GM19035 (cell line): ENCODE data around the gene GLRA3.
A peak's percentile ranks its signal among the peaks of the same experiment; 100 is the strongest.
"Not testable (repeated sequence)": the region's sequence is repeated elsewhere in the genome, so short reads cannot be mapped to it uniquely, and the experiment has no call there.

Experiments
- ATAC-seq: cut with Tn5 transposase; IDR thresholded peaks from one replicate; pipeline ENCODE4 v1.9.1; 2021; ENCODE audit not compliant: unreplicated experiment

The GLRA3 gene

DNA sequence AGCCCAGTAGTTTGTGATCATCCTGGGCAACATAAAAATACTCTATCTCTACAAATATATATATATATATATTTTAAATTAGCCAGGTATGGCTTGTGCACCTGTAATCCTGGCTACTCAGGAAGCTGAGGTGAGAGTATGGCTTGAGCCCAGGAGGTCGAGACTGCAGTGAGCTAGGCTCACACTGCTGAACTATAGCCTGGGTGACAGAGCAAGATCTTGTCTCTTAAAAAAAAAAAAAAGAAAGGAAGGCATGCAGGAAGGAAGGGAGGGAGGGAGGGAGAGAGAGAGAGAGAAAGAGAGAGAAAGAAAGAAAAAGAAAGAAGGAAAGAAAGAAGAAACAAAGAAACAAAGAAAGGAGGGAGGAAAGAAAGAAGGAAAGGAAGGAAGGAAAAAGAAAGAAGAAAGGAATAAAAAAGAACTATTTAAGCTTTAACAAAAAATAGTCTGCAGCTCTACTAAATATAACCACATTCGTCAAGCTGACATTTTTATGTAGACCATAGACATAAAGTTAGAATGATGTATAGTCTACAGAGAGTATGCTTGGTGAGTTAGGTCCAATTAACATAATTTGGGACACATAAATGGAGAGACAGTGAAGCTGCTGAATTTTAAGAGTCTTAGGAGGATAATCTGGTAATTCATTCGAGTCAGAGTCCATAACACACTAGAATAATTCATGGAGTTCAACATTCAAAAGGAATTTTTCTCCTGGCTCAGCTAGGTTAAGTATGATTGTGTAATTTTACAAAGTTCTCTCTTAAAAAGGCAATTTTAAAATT, 111.9 kb downstream of the GLRA3 start:
- no peak for ATAC-seq

DNA sequence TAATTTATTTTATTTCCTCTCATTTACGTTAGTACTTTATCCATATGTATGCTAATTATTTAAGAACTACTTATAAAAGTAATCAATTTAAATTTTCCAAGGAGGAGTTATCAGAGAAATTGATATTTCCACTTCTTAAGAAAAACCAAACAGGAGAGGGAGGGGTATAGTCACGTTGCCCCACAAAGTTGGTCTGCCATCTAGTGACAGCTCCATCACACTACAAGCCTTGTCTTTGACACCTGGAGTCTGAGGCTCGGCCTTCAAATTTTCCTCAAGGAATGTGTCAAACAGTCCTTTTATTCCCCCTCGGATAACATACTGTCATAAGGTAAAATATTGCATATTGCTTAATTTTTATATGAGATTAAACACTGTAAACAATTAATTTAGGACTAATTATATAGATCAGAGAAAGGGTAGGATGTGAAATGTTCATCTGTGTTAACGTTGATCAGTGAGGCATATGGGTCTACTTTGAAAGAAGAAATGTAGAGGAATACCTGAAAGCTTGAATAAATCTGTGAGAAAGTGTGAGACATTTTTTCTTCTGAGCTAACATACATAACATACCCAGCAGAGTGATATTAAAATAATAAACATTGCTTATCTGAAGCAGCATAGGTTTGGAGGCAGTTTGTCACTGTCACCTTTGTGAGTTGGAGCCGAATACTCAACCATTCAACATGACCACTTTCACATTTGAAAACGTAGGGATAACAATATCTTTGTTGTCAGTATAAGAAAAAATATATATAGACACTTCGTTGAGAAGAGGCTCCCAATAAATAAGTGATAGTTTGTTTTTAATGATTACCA, 114.4 kb downstream of the GLRA3 start:
- ATAC-seq = peak; percentile 95

GRCh38 chr4:174713821-174714220, 115.2 kb downstream of the GLRA3 start:
- no peak for ATAC-seq

DNA sequence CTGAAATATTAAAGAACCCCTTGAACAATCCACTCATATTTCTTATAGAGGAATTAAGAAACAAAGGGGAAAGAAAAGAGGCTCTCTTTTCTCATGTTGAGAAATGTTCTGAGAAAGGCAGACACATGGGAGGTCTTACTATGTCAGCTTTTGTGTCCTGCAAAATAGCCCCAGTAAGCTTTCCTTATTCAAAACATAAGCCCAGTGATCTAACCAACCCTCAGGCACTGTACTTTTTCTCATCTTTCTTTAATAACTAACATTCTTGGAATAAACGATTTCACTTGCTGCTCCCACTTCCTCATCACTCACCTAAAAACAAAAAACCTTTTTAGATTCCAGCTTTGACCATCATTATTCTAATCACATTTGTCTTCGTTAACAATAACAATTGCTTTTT, 115.9 kb downstream of the GLRA3 start:
- ATAC-seq = no peak

DNA sequence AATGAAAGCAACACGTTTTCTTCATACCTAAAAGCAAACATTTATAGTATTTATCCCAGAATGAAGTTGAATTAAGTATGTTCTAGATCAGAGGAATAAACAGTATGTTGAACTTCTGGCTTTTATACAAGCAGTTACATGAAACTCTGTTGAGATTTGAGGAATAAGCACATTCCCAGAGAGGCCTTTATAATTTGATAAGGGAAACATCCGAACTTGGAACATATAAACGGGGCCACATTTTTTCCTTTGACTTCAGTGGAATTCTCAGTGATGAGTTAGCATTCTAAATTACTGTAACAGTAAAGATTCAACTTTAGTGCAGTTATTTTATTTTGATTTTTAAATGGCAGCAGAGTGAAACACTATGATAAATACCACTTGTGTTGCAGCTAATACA, 119.5 kb downstream of the GLRA3 start:
- ATAC-seq = no peak

GRCh38 chr4:174708381-174708780, 120.7 kb downstream of the GLRA3 start:
- no peak for ATAC-seq

DNA sequence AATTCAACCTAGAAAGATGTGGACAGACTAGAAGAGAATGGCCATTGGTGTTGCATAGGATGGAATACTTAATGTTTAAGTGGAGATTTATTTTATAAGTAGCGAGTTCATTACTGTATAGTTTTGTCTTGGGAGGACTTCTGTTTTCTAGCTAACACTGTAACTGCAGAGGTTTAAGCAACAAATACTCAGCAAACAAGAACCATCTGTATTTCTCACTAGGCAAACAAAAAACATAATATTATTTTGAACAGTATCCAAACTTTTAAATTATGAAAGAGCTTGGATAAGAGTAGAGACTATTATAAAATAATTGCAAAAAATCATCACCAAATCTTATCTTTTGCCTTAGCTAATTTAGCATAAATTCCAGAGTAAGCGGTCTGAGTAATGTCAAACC, 121.1 kb downstream of the GLRA3 start:
- no peak for ATAC-seq

- peak; percentile 99 for ATAC-seq
Measured at GRCh38 chr4:174707051-174707676, 121.9 kb downstream of the GLRA3 start.

DNA sequence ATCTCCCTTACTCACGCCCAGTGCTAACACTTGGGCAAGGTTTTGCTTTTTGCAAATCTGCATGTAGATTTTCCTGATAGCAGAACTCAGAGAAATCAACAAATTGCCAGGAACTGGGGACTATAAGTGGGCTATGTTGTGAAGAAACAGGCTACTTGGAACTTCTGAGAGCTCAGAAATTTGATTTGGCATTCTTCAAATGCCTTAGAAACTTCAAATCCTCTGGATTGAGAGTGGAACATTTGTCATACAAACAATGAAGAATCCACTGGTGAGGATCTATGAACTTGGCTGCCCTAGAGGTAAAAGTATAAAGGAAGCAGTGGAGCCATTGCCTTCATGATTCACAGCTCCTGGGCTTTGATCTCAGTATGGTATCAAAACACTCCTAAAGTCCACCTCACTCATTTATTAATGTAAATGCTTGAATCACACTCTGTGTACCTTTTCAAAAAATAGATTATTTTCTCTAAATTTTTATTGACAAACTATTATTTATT, 126.0 kb downstream of the GLRA3 start:
- ATAC-seq = no peak

DNA sequence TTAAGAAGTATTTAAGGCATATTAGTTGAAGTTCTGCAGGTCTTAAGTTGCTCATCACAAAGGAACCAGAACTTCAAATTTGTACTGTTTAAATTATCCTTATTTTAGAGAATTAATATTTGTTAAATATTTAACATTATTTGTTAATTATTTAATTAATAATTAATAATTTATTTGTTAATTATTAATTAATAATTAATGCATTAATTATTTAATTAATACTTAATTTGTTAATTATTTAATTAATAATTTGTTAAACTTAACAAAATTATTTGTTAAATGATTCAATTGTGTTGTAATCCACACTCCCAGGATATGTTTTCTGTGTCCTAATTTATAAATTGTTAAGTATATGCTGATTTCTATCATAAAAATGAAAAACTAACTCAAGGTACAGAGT, 129.4 kb downstream of the GLRA3 start:
- ATAC-seq = no peak

DNA sequence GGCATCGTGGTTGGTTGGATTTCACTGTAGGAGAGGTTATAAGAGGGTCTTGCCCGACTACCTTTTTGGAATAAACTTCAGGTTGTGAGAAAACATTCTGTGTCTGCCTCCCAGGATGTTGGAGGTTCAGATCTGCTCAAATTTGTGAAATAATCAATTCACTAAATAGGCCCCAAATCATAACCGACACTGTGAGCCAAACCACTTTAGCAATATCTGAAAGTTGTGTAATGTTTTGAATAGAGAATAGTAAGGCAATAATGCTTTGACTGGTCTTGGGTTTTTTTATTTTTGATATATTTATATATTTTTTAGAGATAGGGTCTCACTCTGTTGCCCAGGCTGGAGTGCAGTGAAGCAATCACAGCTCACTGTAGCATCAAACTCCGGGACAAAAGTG, 131.2 kb downstream of the GLRA3 start:
- no peak for ATAC-seq

GRCh38 chr4:174697202-174697601, 131.8 kb downstream of the GLRA3 start:
- no peak for ATAC-seq

DNA sequence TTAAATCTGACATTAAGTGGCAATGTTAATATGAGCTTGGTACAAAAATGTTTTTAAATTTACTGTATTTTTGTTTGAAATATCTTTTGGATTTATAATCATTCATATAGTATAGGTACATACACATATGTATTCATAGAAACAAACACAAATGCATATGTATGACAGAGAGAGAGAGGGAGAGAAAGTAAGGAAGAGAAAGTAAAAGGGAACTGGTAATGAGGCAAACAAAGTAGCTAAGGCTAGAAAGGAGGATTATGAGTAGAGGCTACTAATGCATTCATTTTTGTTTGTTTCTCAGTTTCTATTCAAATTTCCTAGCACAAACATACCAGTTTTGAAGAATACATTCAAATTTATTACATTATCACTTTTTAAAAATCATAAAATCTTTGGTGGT, 132.4 kb downstream of the GLRA3 start:
- ATAC-seq = no peak

DNA sequence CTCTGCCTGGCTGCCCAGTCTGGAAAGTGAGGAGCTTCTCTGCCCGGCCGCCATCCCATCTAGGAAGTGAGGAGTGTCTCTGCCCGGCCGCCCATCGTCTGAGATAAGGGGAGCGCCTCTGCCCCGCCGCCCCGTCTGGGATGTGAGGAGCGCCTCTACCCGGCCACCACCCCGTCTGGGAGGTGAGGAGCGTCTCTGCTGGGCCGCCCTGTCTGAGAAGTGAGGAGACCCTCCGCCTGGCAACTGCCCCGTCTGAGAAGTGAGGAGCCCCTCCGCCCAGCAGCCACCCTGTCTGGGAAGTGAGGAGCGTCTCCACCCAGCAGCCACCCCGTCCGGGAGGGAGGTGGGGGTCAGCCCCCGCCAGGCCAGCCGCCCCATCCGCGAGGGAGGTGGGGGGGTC, 137.2 kb downstream of the GLRA3 start:
- ATAC-seq = not testable (repeated sequence)

GRCh38 chr4:174690665-174691064, 138.4 kb downstream of the GLRA3 start:
- no peak for ATAC-seq

DNA sequence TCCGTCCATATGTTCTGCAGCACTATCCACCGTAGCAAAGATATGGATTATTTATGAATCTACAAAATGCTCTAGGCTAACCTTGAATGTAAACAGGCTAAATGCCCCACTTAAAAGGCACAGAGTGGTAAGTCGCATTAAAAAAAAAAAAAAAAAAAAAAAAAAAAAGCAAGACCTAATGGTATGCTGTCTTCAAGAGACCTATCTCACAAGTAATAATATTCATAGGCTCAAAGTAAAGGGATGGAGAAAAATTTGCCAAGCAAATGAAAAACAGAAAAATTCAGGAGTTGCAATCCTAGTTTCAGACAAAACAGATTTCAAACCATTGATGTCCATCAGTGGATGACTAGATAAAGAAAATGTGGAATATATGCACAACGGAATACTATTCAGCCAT, 139.4 kb downstream of the GLRA3 start:
- ATAC-seq = no peak

- no peak for ATAC-seq
Measured at GRCh38 chr4:174686826-174687225, 142.2 kb downstream of the GLRA3 start.

DNA sequence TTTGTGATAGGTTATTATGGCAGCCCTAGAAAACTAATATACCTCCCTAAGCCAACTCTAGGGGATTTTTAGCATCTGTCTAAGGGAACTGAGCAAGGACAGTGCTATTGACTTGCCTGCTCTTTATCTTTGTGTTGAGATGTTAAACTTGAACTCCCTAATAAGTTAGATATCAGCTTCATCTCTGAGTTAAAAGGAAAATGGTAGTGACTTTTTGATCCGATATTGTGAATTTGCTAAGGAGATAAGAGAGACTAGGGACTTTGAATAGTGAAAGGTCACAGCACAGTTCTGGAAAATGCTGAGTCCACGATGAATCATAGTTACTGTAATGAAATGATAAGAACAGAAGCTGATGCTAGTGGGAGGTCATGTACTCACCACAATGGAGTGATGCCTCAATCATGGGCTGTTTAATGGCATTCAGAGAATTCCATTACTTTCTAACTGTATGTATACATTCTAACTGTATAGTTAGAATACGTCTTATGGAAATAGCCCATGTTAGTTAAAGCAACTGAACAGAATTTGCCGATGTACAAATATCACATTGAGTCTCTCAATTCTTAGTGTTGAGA, 147.2 kb downstream of the GLRA3 start:
- ATAC-seq = no peak

GRCh38 chr4:174674305-174674840, 154.7 kb downstream of the GLRA3 start:
- ATAC-seq = no peak

- no peak for ATAC-seq
Measured at GRCh38 chr4:174673865-174674264, 155.2 kb downstream of the GLRA3 start.

DNA sequence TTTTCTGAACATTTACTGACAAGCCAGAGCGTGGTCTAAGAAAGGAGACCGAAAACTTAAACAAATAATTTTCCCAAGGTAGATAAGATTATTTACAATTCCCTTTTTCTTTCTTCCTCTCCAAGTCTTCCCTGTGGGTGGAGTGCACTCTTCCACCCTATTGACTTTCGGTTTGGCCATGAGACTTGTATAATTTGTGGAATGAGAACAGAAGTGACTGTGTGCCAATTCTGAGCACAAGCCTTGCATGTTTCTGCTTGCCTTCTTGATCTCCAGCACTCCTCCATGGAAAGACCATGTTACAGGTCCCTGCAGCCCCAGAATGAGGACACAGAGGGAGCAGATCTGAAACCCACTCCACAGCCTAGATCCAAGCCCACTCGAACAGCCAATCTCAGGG, 156.8 kb downstream of the GLRA3 start:
- no peak for ATAC-seq
